Occipital lobe (tissue), 2 donors: ENCODE data around the gene TACC3. TPM values are rescaled to one million over a fixed set of nuclear protein-coding genes. Genes with fewer than 3 reads are reported as not detected.

Experiments
- DNase-seq: peaks from one replicate; lab custom pipeline; 2025; lab: John Stamatoyannopoulos, UW
- total RNA-seq: library from RNA; depleted of rRNA; stranded (reverse); fragments of >200 nt; gene quantifications from one replicate; pipeline ENCODE4 v1.2.3, GENCODE V29; 2014

TACC3 gene
- total RNA-seq, 1 donor from 2014 or later, result 1.6 TPM

- DNase-seq, result no peak
Measured at GRCh38 chr4:1703867-1704266, 17.5 kb upstream of the TACC3 start.

- no peak for DNase-seq
Measured at GRCh38 chr4:1705732-1706131, 15.6 kb upstream of the TACC3 start.

DNA sequence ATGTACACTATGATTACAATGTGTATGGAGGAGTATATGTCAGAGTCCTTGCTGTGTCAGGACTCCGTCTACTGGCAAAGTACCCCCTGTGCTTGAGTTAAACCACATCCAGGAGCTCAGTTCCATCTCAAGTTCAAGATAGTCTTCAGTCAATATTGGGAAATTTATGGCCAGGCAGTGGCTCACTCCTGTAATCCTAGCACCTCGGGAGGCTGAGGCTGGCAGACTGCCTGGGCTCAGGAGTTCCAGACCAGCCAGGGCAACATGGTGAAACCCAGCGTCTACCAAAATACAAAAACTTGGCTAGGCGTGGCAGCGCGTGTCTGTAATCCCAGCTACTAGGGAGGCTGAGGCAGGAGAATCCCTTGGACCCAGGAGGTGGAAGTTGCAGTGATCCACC, 15.0 kb upstream of the TACC3 start:
- no peak for DNase-seq

DNA sequence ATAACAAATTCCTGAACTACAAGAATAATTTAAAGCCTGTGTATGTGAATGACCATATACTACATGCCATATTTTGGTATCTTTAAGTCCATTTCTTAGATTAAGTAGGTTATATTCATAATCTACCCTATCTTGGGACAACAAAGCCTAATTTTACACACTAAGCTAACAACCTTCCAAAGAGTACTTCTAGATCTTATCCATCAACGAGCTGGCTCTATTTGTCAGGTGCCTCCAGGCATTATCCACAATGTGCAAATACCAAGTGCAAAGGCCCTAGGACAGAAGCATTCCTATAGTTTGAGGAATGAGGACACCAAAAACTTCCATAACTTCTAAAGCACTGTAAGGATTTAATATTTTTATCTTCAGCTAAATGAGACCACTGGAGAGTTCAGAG, 12.7 kb upstream of the TACC3 start:
- DNase-seq, result no peak

GRCh38 chr4:1711055-1711570, 10.2 kb upstream of the TACC3 start:
- DNase-seq, result no peak

DNA sequence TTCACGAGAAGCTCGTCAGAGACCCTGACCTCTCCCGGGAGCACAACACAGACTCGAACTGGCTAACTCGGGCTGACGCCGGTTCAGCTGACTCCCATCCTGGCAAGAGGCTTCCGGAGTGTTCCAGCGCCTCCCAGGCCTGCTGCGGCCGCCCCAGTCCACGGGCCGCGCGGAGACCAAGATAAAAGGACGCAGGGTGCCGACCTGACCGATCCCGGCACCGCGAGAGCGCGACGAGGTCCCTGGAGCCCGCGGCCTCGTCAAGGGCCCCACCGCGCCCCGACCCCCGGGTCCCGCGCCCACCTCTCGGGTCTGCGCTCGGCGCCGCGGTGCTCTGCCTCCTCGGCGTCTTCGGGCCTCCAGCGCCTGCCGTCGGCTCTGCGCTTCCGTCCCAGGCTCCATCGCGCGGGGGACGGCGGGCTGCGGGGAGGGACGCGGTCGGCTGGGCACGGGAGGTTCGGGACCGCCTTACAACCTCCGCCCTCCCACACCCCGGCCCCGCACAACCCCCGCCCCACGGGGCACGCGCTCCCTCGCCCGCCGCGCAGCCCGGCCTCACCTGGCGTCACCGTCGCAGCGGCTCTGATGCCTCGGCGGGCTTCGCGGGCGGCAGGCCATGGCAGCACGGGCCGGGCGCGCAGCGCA, 9.6 kb upstream of the TACC3 start:
- peak; percentile 47 for DNase-seq

GRCh38 chr4:1712216-1713002, 8.9 kb upstream of the TACC3 start, which contains the start of gene SLBP:
Gene SLBP, minus strand, starts transcription at chr4:1712319. Its CDS starts 131 bp downstream, at chr4:1712188.
- peak; percentile 88 for DNase-seq

GRCh38 chr4:1713003-1713851, 8.1 kb upstream of the TACC3 start:
- no peak for DNase-seq

- no peak for DNase-seq
Measured at GRCh38 chr4:1714303-1715001, 6.9 kb upstream of the TACC3 start.

DNA sequence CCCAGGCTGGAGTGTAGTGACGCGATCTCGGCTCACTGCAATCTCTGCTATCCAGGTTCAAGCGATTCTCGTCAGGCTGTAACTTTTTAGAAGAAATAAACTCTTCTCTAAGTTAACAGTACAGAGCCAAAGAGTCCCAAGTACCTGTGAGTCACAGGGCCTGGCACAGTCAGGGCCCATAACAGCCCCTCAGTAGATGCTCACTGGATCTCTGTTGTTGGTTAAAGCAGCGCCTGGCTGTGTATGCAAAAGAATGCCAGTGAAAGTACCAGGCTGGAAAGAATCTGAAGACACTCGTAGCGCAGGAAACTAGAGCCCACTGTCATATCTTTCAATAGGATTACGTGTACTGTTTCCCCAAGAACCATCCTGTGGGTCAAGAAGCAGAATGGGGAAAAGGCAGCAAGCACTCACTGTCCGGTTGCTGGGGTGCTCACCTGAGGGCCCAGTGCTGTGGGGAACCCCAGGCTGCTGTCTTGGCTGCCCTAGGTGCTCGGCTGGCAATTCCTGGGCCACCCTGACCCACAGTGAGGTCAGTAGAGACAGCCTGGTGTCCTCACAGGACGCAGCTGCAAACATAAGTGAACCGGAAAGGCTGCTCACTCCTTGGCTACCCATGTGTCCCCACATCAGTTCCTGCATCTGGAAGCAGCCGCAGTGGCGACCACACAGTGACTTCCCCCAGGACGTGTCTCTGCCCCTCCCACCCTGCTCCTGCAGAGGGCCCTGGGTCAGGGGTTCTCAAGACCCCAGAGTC, 6.1 kb upstream of the TACC3 start:
- DNase-seq, result no peak

DNA sequence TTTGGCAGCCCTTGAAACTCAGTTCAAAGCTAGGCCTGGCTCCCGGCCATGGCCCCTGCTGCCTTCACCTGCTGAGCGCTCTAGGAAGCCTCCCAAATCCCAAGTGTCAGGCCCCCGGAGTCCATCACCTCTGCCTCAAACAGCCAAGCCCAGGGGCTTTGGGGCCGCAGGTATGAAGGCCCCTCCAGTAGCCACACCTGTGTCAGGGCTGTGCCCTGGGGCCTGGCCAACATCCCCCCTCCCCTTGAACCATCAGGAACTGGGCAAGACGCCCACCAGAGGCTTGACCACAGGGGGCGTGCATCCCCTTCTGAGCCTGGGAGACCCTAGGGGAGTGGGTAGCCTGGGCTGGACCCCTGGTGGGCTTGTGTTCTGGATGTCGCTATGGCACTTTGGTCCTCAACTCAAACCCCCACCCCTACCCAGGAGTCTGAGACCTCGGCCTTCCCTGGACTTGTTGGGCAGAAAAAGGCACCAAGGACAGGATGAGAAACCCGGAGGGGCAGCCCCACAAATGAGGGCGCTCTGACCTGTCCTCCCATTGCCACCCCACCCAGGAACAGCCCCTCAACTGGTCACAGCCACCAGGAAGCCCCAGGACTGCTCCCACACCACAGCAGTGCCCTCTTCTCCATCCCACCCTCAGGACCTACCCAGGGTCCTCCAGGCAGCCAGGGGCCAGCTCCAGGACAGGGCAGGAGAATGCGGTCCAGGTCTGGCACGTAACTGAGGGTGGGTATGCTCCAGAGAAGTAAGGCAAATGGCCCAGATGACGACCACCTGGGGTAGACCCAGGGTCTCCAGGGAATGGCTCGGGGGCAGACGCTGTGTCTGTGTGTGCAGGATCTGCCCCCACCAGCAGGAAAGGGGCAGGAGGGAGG, 5.0 kb upstream of the TACC3 start:
- no peak for DNase-seq

DNA sequence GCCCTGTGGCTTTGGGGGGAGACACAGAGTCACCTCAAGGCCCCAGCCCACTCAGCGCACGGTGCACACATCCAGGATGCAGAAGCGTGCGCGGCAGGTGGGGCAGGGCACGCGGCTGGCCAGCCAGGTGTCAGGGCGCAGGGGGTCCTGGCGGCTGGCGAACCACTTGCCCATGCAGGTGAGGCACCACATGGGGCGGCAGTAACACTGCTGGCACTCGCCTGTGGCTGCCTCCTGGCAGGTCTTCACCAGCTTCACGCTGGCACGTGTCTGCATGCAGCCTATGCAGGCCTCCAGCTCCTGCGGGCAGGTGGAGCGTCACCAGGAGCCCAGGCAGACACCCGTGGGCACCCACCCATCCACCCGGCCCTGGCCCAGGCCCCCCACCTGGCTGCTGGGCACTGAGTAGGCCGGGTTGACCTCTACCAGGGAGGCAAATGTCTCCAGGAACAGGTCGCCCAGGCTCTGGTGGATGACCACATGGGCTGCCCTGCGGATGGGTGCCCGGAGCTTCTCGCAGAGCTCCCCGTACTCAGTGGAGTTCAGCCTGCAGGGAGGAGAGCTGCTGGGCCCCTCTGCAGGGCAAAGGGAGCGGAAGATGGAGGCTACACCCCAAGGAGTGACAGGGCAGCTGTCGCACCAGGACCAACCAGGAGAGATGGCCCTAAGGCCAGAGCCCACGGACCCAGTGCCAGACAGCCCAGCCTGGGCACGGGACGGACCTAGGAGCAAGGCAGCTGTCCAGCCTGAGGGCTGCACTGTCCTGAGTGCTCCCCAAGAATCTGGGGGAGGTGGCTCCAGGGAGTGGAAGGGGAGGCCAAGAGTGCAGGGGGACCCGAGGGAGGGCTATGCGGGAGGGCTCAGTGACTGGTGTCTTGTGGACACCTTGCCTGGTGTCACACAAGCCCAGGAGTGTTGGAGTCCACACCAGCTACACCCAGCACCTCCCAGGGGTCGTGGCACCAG, 3.9 kb upstream of the TACC3 start:
- DNase-seq, result no peak

- DNase-seq, result no peak
Measured at GRCh38 chr4:1718095-1718850, 3.0 kb upstream of the TACC3 start.

GRCh38 chr4:1720163-1720983, 948 bp upstream of the TACC3 start:
- DNase-seq, result peak; percentile 33

DNA sequence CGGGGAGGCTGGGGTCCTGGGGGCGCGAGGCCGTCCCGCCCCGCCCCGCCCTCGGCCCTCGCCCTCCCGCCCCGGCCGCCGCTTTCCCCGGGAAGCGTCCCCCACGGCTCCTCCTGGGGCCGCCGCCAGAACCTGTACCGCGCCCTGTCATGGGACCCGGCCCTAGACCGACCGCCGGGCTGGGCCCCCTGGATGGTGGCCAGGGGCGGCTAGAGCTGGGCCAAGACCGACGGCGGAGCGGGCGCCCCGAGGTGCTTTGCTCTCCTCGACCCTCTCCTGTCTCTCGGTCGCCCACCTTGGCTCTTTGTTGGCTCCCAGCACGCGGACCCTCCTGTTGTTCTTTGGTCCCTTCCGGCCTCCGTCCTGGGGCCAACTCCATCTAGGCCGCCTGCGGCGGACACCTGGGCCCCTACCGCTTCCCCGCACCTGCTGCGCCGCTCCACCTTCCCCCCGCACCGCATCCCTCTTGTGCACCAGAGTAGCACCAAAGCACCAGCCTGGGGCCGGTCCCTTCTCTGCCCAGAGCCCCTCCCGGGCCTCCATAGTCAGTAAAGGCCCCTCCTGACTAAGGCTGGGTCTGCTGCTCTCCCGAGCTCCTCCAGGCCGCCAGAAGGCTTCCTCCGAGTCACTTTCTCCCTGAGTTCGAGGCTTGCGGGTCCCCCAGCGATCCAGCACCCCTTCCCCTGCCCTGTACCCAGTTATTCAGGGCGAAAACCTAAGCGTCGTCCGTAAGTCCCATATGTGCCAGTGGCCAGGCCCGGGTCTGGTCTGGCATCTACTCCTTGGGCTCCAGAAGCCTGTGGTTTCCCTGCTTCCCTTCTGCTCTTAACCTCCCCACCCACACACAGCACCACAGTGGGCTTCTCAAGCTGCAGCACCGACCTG, 587 bp downstream of the TACC3 start:
- no peak for DNase-seq
